Measurements from ENCODE around the gene FAM47E. TPM values are rescaled to one million over a fixed set of nuclear protein-coding genes. Genes with fewer than 3 reads are reported as not detected.

The FAM47E gene
- total and polyA plus RNA-seq, 2 experiments from 2014 or later = 9.3 to 11.1 TPM

GRCh38 chr4:76214177-76214675 is 37.3 kb upstream of the FAM47E start:
- H3K9me2 ChIP-seq (replicated peaks; ENCODE audit: insufficient read depth) = no peaks in the 10 kb centered on the region
- no peaks in the 10 kb centered on the region for H3K36me3 ChIP-seq (replicated peaks; ENCODE audit: insufficient read depth, low read depth)
- H3K79me2 ChIP-seq = peaks cover 49% of the 10 kb centered on the region
- WGBS (ENCODE audit: low lambda C conversion rate, missing lambda C conversion rate) = 22% methylated on average over 10 of the region's 10 CpGs
- TF ChIP-seq EZH2phosphoT487 (IDR thresholded peaks at IDR 0.05; ENCODE audit: low read depth, severe bottlenecking, unreplicated experiment) (no peak), CTCF (IDR thresholded peaks at IDR 0.05; ENCODE audit: poor library complexity) (no peak), EZH2 (IDR thresholded peaks at IDR 0.05; ENCODE audit: borderline replicate concordance) (no peak)
- H3K9me3 ChIP-seq (ENCODE audit: low read depth) = no peaks in the 10 kb centered on the region
- no peaks in the 10 kb centered on the region for H3K27me3 ChIP-seq
- peak; percentile 45 for DNase-seq (ENCODE audit: low spot score)
- H3K4me2 ChIP-seq = peak overlapping the region; percentile 85
- peak overlapping the region; percentile 74 for H3K4me3 ChIP-seq
- peak overlapping the region; percentile 99 for H3K27ac ChIP-seq
- H2AFZ ChIP-seq = peak overlapping the region; percentile 59
- H4K20me1 ChIP-seq (ENCODE audit: insufficient read depth, poor library complexity, severe bottlenecking) = peaks cover 12% of the 10 kb centered on the region
- peaks cover 56% of the 10 kb centered on the region for H3K4me1 ChIP-seq (ENCODE audit: insufficient read depth)

- H3K27ac ChIP-seq = peak overlapping the region; percentile 99
- WGBS (ENCODE audit: low lambda C conversion rate, missing lambda C conversion rate) = 99% methylated on average over 3 of the region's 3 CpGs
- peaks cover 51% of the 10 kb centered on the region for H3K4me1 ChIP-seq (ENCODE audit: insufficient read depth)
- no peaks in the 10 kb centered on the region for H3K9me3 ChIP-seq (ENCODE audit: low read depth)
- peaks cover 40% of the 10 kb centered on the region for H3K79me2 ChIP-seq
- TF ChIP-seq EZH2phosphoT487 (IDR thresholded peaks at IDR 0.05; ENCODE audit: low read depth, severe bottlenecking, unreplicated experiment) = no peak
- TF ChIP-seq EZH2 (IDR thresholded peaks at IDR 0.05; ENCODE audit: borderline replicate concordance) = no peak
- no peak for TF ChIP-seq CTCF (IDR thresholded peaks at IDR 0.05; ENCODE audit: poor library complexity)
- no peak for DNase-seq (ENCODE audit: low spot score)
- H2AFZ ChIP-seq = no peak overlapping the region
- H3K4me2 ChIP-seq = peak overlapping the region; percentile 85
- peaks cover 4% of the 10 kb centered on the region for H4K20me1 ChIP-seq (ENCODE audit: insufficient read depth, poor library complexity, severe bottlenecking)
- H3K9me2 ChIP-seq (replicated peaks; ENCODE audit: insufficient read depth) = no peaks in the 10 kb centered on the region
- no peaks in the 10 kb centered on the region for H3K27me3 ChIP-seq
- no peaks in the 10 kb centered on the region for H3K36me3 ChIP-seq (replicated peaks; ENCODE audit: insufficient read depth, low read depth)
- H3K4me3 ChIP-seq = no peak overlapping the region
These were observed 36.4 kb upstream of the FAM47E start for GRCh38 chr4:76215077-76215476.

- Histone ChIP-seq H3K27me3 (no peaks in the 10 kb centered on the region), H3K36me3 (replicated peaks; ENCODE audit: insufficient read depth, low read depth) (no peaks in the 10 kb centered on the region), H2AFZ (no peak overlapping the region), H4K20me1 (ENCODE audit: insufficient read depth, poor library complexity, severe bottlenecking) (no peaks in the 10 kb centered on the region), H3K9me3 (ENCODE audit: low read depth) (no peaks in the 10 kb centered on the region), H3K79me2 (peaks cover 26% of the 10 kb centered on the region), H3K27ac (no peak overlapping the region), H3K4me1 (ENCODE audit: insufficient read depth) (peaks cover 48% of the 10 kb centered on the region), H3K4me3 (no peak overlapping the region), H3K9me2 (replicated peaks; ENCODE audit: insufficient read depth) (no peaks in the 10 kb centered on the region), H3K4me2 (peak overlapping the region; percentile 15)
- DNase-seq (ENCODE audit: low spot score) = no peak
- WGBS (ENCODE audit: low lambda C conversion rate, missing lambda C conversion rate) = 83% methylated on average over 2 of the region's 2 CpGs
- TF ChIP-seq CTCF (IDR thresholded peaks at IDR 0.05; ENCODE audit: poor library complexity) (no peak), EZH2 (IDR thresholded peaks at IDR 0.05; ENCODE audit: borderline replicate concordance) (no peak), EZH2phosphoT487 (IDR thresholded peaks at IDR 0.05; ENCODE audit: low read depth, severe bottlenecking, unreplicated experiment) (no peak)
These were observed 35.0 kb upstream of the FAM47E start for GRCh38 chr4:76216524-76216923.

Data from hepatocyte (in vitro differentiated cells).